WTC11 (cell line): ENCODE results near the gene DCAF6. TPM values are rescaled to one million over a fixed set of nuclear protein-coding genes. Genes with fewer than 3 reads are reported as not detected.

Experiments
- ATAC-seq: fragments of 200-7000 bp; cut with Tn5 transposase; 2 replicates; pipeline ENCODE4 v1.10.0; 2021; ENCODE audit warnings: mild to moderate bottlenecking, moderate library complexity
- CTCF ChIA-PET: fragments of 300-600 bp; sonication (Branson Sonifier 250); formaldehyde crosslinking; loops from one replicate; lab custom pipeline; 2021; ENCODE audit warnings: antibody characterized with exemption; lab: Charles Lee
- POLR2A ChIA-PET: fragments of 350-600 bp; sonication (Branson Sonifier 250); formaldehyde crosslinking; loops from one replicate; lab custom pipeline; 2021; ENCODE audit warnings: antibody characterized with exemption; lab: Charles Lee
- DNase-seq: peaks from one replicate; pipeline ENCODE4 v3.0.0; 2021; ENCODE audit warnings: low spot score
- H3K27ac Mint-ChIP-seq: 2 replicates; pipeline ENCODE4 v1.8.0; 2021; ENCODE audit warnings: mixed read lengths
- H3K27me3 Mint-ChIP-seq: 2 replicates; pipeline ENCODE4 v1.8.0; 2021; ENCODE audit warnings: low read depth, mild to moderate bottlenecking, moderate library complexity, mixed read lengths
- H3K36me3 Mint-ChIP-seq: 2 replicates; pipeline ENCODE4 v1.8.0; 2021; ENCODE audit warnings: mixed read lengths
- H3K4me1 Mint-ChIP-seq: 2 replicates; pipeline ENCODE4 v1.8.0; 2022; ENCODE audit warnings: mixed read lengths
- H3K4me3 Mint-ChIP-seq: 2 replicates; pipeline ENCODE4 v1.8.0; 2021; ENCODE audit warnings: mild to moderate bottlenecking, moderate library complexity, mixed read lengths
- H3K9me3 Mint-ChIP-seq: 2 replicates; pipeline ENCODE4 v1.8.0; 2021; ENCODE audit warnings: mixed read lengths
- CREB1 ChIP-seq: sonication (generic); formaldehyde crosslinking; IDR thresholded peaks from 2 replicates; pipeline ENCODE4 v1.8.0; 2023; ENCODE audit warnings: mild to moderate bottlenecking, missing genetic modification reagents
- NFE2L1 ChIP-seq: sonication (generic); formaldehyde crosslinking; IDR thresholded peaks from 2 replicates; pipeline ENCODE4 v1.8.1; 2023; ENCODE audit warnings: missing genetic modification reagents
- NR1H2 ChIP-seq: sonication (generic); formaldehyde crosslinking; IDR thresholded peaks from 2 replicates; pipeline ENCODE4 v1.9.0; 2021; ENCODE audit warnings: mild to moderate bottlenecking, moderate library complexity, missing genetic modification reagents
- NR3C1 ChIP-seq: sonication (generic); formaldehyde crosslinking; conservative IDR thresholded peaks from 2 replicates; pipeline ENCODE4 v1.8.1; 2023; ENCODE audit warnings: low read depth, mild to moderate bottlenecking, missing genetic modification reagents
- PRRX2 ChIP-seq: fragments of 250-450 bp; sonication (Bioruptor Pico); IDR thresholded peaks from 2 replicates; pipeline ENCODE4 v1.8.0; 2021; ENCODE audit warnings: mild to moderate bottlenecking
- SMAD4 ChIP-seq: sonication (generic); formaldehyde crosslinking; IDR thresholded peaks from 2 replicates; pipeline ENCODE4 v1.8.0; 2022; ENCODE audit warnings: mild to moderate bottlenecking, missing genetic modification reagents
- ZBTB21 ChIP-seq: sonication (generic); formaldehyde crosslinking; IDR thresholded peaks from 2 replicates; pipeline ENCODE4 v1.8.1; 2023; ENCODE audit warnings: mild to moderate bottlenecking, missing genetic modification reagents, borderline replicate concordance
- ZNF121 ChIP-seq: sonication (generic); formaldehyde crosslinking; IDR thresholded peaks from 2 replicates; pipeline ENCODE4 v1.8.0; 2023; ENCODE audit warnings: missing genetic modification reagents
- ZNF423 ChIP-seq: fragments of 250-450 bp; sonication (Bioruptor Pico); IDR thresholded peaks from 2 replicates; pipeline ENCODE4 v2.1.2; 2022; ENCODE audit warnings: mild to moderate bottlenecking, moderate library complexity
- total RNA-seq: library from RNA; stranded (reverse); gene quantifications from 3 replicates; pipeline ENCODE4 v1.2.3, GENCODE V29; 2021
- TF ChIP-seq, protein P1 (sequence below): sonication (generic); formaldehyde crosslinking; conservative IDR thresholded peaks from 2 replicates; pipeline ENCODE4 v1.8.1; 2022; ENCODE audit warnings: mild to moderate bottlenecking, missing genetic modification reagents
- TF ChIP-seq, protein P2 (sequence below): fragments of 250-450 bp; sonication (Bioruptor Pico); IDR thresholded peaks from 2 replicates; pipeline ENCODE4 v2.1.2; 2022; ENCODE audit warnings: mild to moderate bottlenecking, moderate library complexity
- TF ChIP-seq, protein P3 (sequence below): fragments of 250-450 bp; sonication (Bioruptor Pico); IDR thresholded peaks from 2 replicates; pipeline ENCODE4 v1.9.0; 2021; ENCODE audit warnings: mild to moderate bottlenecking
- TF ChIP-seq, protein P4 (sequence below): sonication (generic); formaldehyde crosslinking; IDR thresholded peaks from 2 replicates; pipeline ENCODE4 v1.8.0; 2023; ENCODE audit warnings: missing genetic modification reagents
- TF ChIP-seq, protein P5 (sequence below): sonication (generic); formaldehyde crosslinking; IDR thresholded peaks from 2 replicates; pipeline ENCODE4 v1.8.1; 2023; ENCODE audit warnings: mild to moderate bottlenecking, missing genetic modification reagents, moderate library complexity
- TF ChIP-seq, protein P6 (sequence below): sonication (generic); formaldehyde crosslinking; IDR thresholded peaks from 2 replicates; pipeline ENCODE4 v1.8.1; 2022; ENCODE audit warnings: missing genetic modification reagents, borderline replicate concordance
- TF ChIP-seq, protein P7 (sequence below): sonication (generic); formaldehyde crosslinking; IDR thresholded peaks from 2 replicates; pipeline ENCODE4 v1.8.0; 2023; ENCODE audit warnings: missing genetic modification reagents, mild to moderate bottlenecking, borderline replicate concordance
- TF ChIP-seq, protein P8 (sequence below): fragments of 250-450 bp; sonication (Bioruptor Pico); conservative IDR thresholded peaks from 2 replicates; pipeline ENCODE4 v1.9.0; 2021; ENCODE audit warnings: mild to moderate bottlenecking
- TF ChIP-seq, protein P9 (sequence below): fragments of 250-450 bp; sonication (Bioruptor Pico); IDR thresholded peaks from 2 replicates; pipeline ENCODE4 v1.9.0; 2021; ENCODE audit warnings: moderate library complexity, mild to moderate bottlenecking, inconsistent platforms, borderline replicate concordance
- TF ChIP-seq, protein P10 (sequence below): sonication (generic); formaldehyde crosslinking; IDR thresholded peaks from 2 replicates; pipeline ENCODE4 v1.8.0; 2022; ENCODE audit warnings: mild to moderate bottlenecking, missing genetic modification reagents

DCAF6 gene
- total RNA-seq, 1 experiment from 2014 or later, result 13.5 TPM

DNA sequence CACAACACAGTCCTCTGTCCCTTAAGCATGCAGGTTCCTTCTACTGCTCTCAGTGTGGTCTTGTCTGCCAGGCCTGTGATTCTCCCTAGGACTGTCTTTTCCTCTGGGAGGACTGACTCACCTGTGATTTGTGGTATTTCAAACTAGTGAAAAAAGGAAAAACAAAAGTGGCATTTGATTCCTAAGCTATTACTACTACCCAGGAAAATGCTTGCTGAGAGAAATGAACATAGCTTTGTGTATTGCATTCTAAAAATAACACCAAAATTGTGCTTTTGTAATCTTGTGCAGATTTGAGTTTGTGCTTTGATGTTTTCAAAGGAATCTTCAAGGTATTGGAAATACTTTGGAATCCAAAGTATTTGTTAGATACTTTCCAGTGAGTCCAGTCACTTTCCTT is 143.3 kb downstream of the DCAF6 start:
- POLR2A ChIA-PET, result no interaction called here
- TF ChIP-seq NR3C1 (no peak), NR1H2 (no peak), CREB1 (CRISPR knock-in tag) (no peak), NFE2L1 (no peak)
- TF ChIP-seq, protein P1, sequence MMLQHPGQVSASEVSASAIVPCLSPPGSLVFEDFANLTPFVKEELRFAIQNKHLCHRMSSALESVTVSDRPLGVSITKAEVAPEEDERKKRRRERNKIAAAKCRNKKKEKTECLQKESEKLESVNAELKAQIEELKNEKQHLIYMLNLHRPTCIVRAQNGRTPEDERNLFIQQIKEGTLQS (CRISPR knock-in tag), result no peak
- TF ChIP-seq, protein P2, sequence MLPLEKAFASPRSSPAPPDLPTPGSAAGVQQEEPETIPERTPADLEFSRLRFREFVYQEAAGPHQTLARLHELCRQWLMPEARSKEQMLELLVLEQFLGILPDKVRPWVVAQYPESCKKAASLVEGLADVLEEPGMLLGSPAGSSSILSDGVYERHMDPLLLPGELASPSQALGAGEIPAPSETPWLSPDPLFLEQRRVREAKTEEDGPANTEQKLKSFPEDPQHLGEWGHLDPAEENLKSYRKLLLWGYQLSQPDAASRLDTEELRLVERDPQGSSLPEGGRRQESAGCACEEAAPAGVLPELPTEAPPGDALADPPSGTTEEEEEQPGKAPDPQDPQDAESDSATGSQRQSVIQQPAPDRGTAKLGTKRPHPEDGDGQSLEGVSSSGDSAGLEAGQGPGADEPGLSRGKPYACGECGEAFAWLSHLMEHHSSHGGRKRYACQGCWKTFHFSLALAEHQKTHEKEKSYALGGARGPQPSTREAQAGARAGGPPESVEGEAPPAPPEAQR (CRISPR knock-in tag), result no peak
- TF ChIP-seq, protein P3, sequence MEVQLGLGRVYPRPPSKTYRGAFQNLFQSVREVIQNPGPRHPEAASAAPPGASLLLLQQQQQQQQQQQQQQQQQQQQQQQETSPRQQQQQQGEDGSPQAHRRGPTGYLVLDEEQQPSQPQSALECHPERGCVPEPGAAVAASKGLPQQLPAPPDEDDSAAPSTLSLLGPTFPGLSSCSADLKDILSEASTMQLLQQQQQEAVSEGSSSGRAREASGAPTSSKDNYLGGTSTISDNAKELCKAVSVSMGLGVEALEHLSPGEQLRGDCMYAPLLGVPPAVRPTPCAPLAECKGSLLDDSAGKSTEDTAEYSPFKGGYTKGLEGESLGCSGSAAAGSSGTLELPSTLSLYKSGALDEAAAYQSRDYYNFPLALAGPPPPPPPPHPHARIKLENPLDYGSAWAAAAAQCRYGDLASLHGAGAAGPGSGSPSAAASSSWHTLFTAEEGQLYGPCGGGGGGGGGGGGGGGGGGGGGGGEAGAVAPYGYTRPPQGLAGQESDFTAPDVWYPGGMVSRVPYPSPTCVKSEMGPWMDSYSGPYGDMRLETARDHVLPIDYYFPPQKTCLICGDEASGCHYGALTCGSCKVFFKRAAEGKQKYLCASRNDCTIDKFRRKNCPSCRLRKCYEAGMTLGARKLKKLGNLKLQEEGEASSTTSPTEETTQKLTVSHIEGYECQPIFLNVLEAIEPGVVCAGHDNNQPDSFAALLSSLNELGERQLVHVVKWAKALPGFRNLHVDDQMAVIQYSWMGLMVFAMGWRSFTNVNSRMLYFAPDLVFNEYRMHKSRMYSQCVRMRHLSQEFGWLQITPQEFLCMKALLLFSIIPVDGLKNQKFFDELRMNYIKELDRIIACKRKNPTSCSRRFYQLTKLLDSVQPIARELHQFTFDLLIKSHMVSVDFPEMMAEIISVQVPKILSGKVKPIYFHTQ, result no peak
- TF ChIP-seq, protein P4, sequence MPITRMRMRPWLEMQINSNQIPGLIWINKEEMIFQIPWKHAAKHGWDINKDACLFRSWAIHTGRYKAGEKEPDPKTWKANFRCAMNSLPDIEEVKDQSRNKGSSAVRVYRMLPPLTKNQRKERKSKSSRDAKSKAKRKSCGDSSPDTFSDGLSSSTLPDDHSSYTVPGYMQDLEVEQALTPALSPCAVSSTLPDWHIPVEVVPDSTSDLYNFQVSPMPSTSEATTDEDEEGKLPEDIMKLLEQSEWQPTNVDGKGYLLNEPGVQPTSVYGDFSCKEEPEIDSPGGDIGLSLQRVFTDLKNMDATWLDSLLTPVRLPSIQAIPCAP (CRISPR knock-in tag), result no peak
- TF ChIP-seq, protein P5, sequence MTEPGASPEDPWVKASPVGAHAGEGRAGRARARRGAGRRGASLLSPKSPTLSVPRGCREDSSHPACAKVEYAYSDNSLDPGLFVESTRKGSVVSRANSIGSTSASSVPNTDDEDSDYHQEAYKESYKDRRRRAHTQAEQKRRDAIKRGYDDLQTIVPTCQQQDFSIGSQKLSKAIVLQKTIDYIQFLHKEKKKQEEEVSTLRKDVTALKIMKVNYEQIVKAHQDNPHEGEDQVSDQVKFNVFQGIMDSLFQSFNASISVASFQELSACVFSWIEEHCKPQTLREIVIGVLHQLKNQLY, result no peak
- DNase-seq (no peak), ATAC-seq (no peak)
- Mint-ChIP-seq H3K9me3 (no peaks in the 10 kb centered on the region), H3K27me3 (no peaks in the 10 kb centered on the region), H3K27ac (no peak overlapping the region), H3K4me1 (peaks cover 3% of the 10 kb centered on the region; the same call in 1 of the 2 replicates), H3K36me3 (peaks cover 7% of the 10 kb centered on the region), H3K4me3 (no peak overlapping the region)
- CTCF ChIA-PET, result no interaction called here

DNA sequence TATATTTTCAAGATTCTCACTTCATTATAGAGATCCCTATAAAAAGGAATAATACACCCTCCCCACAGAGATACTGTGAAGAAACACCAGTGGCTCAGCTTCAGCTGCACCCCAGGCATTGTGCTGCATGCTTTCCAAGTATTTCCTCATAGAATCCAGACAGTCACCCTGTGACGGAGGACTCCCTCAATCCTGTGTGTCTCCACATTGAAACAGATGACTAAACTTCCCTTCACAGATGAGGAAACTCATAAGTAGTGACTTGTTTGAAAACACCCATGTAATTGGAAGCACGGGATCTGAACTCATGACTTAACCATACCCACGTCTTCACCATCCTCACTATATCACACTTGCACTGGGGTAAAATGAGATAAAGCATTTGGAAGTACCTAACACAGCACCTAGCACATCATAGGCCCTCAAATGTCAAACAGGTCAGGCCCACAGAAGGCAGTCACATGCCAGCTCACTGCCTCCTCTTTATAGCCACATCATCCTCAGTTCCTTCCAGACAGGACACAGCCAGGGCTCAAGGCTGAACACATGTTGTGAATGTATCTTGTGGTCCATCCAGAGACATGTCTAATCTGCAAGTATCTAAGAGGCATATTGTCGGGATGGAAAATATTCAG is 145.0 kb downstream of the DCAF6 start:
- POLR2A ChIA-PET, result interaction anchor here (1.0 to 1.5 kb wide), 2 partner anchors 144 to 145 kb away, joined by 3 to 6 read pairs; partner anchors contain the start of genes DCAF6 and MPC2
- Mint-ChIP-seq H3K36me3 (no peaks in the 10 kb centered on the region; the same call in 1 of the 2 replicates), H3K4me1 (peaks cover 3% of the 10 kb centered on the region; the same call in 1 of the 2 replicates), H3K27ac (peak overlapping the region; percentile 43), H3K9me3 (no peaks in the 10 kb centered on the region), H3K4me3 (no peak overlapping the region), H3K27me3 (no peaks in the 10 kb centered on the region)
- CTCF ChIA-PET, result interaction anchor here (0.6 to 2.9 kb wide), 67 partner anchors 10 to 541 kb away, joined by 3 to 49 read pairs (median 5); partner anchors contain the start of genes DCAF6, GPR161, MPC2 and SFT2D2
- ATAC-seq (no peak), DNase-seq (no peak)
- TF ChIP-seq ZBTB21 (CRISPR knock-in tag) (no peak), ZNF121 (CRISPR knock-in tag) (no peak), ZNF423 (CRISPR knock-in tag) (no peak), SMAD4 (CRISPR knock-in tag) (no peak), PRRX2 (CRISPR knock-in tag) (no peak)
- TF ChIP-seq, protein P6, sequence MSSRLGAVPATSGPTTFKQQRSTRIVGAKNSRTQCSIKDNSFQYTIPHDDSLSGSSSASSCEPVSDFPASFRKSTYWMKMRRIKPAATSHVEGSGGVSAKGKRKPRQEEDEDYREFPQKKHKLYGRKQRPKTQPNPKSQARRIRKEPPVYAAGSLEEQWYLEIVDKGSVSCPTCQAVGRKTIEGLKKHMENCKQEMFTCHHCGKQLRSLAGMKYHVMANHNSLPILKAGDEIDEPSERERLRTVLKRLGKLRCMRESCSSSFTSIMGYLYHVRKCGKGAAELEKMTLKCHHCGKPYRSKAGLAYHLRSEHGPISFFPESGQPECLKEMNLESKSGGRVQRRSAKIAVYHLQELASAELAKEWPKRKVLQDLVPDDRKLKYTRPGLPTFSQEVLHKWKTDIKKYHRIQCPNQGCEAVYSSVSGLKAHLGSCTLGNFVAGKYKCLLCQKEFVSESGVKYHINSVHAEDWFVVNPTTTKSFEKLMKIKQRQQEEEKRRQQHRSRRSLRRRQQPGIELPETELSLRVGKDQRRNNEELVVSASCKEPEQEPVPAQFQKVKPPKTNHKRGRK (CRISPR knock-in tag), result no peak
- TF ChIP-seq, protein P7, sequence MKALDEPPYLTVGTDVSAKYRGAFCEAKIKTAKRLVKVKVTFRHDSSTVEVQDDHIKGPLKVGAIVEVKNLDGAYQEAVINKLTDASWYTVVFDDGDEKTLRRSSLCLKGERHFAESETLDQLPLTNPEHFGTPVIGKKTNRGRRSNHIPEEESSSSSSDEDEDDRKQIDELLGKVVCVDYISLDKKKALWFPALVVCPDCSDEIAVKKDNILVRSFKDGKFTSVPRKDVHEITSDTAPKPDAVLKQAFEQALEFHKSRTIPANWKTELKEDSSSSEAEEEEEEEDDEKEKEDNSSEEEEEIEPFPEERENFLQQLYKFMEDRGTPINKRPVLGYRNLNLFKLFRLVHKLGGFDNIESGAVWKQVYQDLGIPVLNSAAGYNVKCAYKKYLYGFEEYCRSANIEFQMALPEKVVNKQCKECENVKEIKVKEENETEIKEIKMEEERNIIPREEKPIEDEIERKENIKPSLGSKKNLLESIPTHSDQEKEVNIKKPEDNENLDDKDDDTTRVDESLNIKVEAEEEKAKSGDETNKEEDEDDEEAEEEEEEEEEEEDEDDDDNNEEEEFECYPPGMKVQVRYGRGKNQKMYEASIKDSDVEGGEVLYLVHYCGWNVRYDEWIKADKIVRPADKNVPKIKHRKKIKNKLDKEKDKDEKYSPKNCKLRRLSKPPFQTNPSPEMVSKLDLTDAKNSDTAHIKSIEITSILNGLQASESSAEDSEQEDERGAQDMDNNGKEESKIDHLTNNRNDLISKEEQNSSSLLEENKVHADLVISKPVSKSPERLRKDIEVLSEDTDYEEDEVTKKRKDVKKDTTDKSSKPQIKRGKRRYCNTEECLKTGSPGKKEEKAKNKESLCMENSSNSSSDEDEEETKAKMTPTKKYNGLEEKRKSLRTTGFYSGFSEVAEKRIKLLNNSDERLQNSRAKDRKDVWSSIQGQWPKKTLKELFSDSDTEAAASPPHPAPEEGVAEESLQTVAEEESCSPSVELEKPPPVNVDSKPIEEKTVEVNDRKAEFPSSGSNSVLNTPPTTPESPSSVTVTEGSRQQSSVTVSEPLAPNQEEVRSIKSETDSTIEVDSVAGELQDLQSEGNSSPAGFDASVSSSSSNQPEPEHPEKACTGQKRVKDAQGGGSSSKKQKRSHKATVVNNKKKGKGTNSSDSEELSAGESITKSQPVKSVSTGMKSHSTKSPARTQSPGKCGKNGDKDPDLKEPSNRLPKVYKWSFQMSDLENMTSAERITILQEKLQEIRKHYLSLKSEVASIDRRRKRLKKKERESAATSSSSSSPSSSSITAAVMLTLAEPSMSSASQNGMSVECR (CRISPR knock-in tag), result no peak
- TF ChIP-seq, protein P8, sequence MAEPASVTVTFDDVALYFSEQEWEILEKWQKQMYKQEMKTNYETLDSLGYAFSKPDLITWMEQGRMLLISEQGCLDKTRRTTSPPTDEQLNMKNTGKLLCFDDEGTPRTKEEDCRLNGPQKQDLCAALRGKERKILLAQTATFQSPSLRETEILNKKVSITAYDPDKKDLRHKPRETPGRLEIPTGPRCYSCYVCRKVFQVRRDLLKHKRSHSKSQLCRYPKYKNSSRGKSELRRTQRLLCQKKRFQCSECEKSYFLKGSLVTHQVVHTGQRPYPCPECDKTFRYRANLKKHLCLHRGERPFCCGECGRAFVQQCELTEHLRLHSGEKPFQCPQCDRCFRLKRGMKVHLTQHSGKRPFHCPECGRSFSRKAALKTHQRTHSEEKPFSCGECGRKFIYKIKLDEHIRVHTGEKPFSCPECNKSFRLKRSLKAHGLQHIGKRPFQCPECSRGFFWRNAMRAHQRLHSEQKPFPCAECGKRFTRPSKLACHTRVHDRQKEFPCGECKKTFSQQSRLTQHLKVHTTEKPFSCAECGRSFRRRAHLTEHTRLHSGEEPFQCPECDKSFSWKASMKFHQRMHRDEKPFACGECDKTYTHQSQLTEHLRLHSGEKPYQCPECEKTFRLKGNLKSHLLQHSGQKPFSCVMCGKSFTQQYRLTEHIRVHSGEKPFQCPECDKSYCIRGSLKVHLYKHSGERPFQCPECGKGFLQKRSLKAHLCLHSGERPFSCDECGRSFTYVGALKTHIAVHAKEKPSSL (CRISPR knock-in tag), result no peak
- TF ChIP-seq, protein P9, sequence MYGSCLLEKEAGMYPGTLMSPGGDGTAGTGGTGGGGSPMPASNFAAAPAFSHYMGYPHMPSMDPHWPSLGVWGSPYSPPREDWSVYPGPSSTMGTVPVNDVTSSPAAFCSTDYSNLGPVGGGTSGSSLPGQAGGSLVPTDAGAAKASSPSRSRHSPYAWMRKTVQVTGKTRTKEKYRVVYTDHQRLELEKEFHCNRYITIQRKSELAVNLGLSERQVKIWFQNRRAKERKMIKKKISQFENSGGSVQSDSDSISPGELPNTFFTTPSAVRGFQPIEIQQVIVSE (CRISPR knock-in tag), result no peak
- TF ChIP-seq, protein P10, sequence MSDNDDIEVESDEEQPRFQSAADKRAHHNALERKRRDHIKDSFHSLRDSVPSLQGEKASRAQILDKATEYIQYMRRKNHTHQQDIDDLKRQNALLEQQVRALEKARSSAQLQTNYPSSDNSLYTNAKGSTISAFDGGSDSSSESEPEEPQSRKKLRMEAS (CRISPR knock-in tag), result no peak
